GM06990 (cell line): Measurements from ENCODE around the gene DIAPH1.

Experiments
- DNase-seq: peaks from one replicate; pipeline ENCODE4 v3.0.0-alpha.2; 2011; ENCODE audit not compliant: insufficient read length; ENCODE audit errors: extremely low read depth
- H3K27me3 ChIP-seq: replicated peaks from 2 replicates; pipeline ENCODE4 v1.6.0; 2011; ENCODE audit warnings: low read length; ENCODE audit not compliant: control insufficient read depth, insufficient read depth
- H3K36me3 ChIP-seq: 2 replicates; pipeline ENCODE4 v1.5.1; 2011; ENCODE audit warnings: low read length; ENCODE audit not compliant: control insufficient read depth, insufficient read depth
- H3K4me3 ChIP-seq: replicated peaks from 2 replicates; pipeline ENCODE4 v1.5.1; 2011; ENCODE audit warnings: low read depth, mild to moderate bottlenecking, control low read depth, low read length
- CTCF ChIP-seq: IDR thresholded peaks from 2 replicates; pipeline ENCODE4 v1.5.1; 2011; ENCODE audit warnings: low read length, control low read depth, mild to moderate bottlenecking, inconsistent platforms; ENCODE audit not compliant: insufficient read depth, poor library complexity, severe bottlenecking

The DIAPH1 gene

GRCh38 chr5:141518618-141519015, 100.2 kb downstream of the DIAPH1 start:
- H3K36me3 ChIP-seq = peaks cover 22% of the 10 kb centered on the region
- no peak for DNase-seq
- H3K4me3 ChIP-seq = no peak overlapping the region
- H3K27me3 ChIP-seq = no peaks in the 10 kb centered on the region
- no peak for TF ChIP-seq CTCF

- no peak for DNase-seq
- Histone ChIP-seq H3K27me3 (no peaks in the 10 kb centered on the region), H3K4me3 (no peak overlapping the region), H3K36me3 (peaks cover 21% of the 10 kb centered on the region)
- TF ChIP-seq CTCF = no peak
These were observed 100.8 kb downstream of the DIAPH1 start for GRCh38 chr5:141517880-141518617.

GRCh38 chr5:141517312-141517711, 101.5 kb downstream of the DIAPH1 start:
- H3K27me3 ChIP-seq = no peaks in the 10 kb centered on the region
- no peak overlapping the region for H3K4me3 ChIP-seq
- DNase-seq = no peak
- no peak for TF ChIP-seq CTCF
- peaks cover 19% of the 10 kb centered on the region for H3K36me3 ChIP-seq

GRCh38 chr5:141516672-141517025, 102.2 kb downstream of the DIAPH1 start:
- Histone ChIP-seq H3K27me3 (no peaks in the 10 kb centered on the region), H3K36me3 (peaks cover 17% of the 10 kb centered on the region), H3K4me3 (no peak overlapping the region)
- DNase-seq = no peak
- no peak for TF ChIP-seq CTCF

GRCh38 chr5:141515946-141516671, 102.7 kb downstream of the DIAPH1 start:
- DNase-seq = no peak
- Histone ChIP-seq H3K36me3 (peaks cover 16% of the 10 kb centered on the region), H3K27me3 (no peaks in the 10 kb centered on the region), H3K4me3 (no peak overlapping the region)
- no peak for TF ChIP-seq CTCF

- no peak for DNase-seq
- Histone ChIP-seq H3K4me3 (no peak overlapping the region), H3K27me3 (no peaks in the 10 kb centered on the region), H3K36me3 (peaks cover 13% of the 10 kb centered on the region)
- no peak for TF ChIP-seq CTCF
These were observed 103.7 kb downstream of the DIAPH1 start for GRCh38 chr5:141515141-141515540.
